HG02981 (cell line): ENCODE measurements around the gene STIP1.

ENCODE experiments used
- ATAC-seq: cut with Tn5 transposase; IDR thresholded peaks from one replicate; pipeline ENCODE4 v1.9.1; 2021; ENCODE audit warnings: mild to moderate bottlenecking, moderate library complexity; ENCODE audit not compliant: unreplicated experiment

STIP1 gene

DNA sequence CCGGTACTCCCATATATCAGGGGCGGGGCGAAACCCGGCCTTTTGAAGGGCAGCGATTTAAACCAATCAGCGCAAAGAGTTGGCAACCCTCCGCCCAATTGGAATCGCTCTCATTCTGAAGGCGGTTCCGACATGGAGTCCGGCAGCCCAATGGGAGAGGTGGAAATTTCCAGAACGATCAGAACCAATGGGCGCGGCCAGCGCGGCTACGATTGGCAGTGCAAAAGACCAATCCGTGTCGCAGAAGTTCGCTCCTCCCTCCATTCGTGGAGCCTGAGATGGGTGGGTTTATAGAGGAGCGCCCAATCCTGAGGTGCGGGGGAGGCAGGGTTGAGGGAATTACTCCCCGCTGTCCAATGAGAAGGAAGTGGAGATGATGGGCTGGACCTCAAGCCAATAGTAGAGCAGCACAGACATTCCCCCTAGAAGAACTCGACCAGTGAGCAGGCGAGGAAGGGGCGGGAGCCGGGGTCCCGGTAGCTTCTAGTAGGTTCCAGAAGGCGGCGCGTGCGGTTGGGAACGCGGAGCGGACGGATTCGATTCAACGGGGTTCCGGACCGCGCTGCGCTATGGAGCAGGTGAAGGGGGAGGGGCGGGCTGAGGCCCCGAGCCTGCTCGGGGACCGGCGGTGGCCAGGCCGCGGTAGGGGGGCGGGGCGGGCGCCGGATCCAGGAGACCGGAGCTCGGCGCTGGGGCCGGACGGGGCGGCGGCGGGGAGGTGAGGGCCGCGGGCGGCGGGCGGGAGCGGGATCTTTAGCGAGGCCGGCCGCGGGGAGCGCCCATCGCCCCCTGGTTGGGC, at the start of gene STIP1:
Gene STIP1, plus strand, starts transcription at position 479 of the 799 bp plus-strand sequence. Its CDS starts 91 bp downstream, at position 570.
- ATAC-seq, result peak; percentile 82

DNA sequence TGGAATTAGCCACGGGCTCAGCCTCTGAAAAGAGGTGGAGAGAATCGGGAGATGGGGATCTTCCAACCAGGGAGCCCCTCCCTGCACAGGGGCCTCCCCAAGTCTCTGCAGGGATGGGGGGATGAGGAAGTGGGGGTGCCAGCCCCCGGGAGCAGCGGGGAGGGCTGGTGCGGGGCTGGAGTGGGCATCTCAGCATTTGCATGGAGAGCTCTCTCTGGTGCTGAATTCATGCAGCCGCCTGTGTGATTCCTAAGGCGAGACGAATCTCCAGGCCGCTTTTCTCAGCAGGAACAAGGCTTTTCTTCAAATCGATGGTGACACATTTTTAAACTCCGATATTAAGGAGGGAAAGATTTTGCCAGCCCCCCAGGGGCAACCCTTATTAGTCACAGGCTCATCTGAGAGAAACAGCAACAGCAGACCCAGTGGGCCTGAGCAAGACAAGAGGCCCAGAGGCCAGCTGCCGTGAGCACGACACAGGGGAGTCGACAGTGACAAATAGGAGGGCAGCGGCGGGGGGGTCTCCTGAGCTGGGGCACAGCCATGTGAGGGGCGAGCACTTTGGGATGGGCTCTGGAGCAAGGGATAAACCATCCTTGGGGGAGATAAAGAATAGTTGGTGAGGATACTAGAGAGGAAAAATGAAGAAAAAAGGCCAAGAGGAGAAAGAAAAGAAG, 49.1 kb upstream of the STIP1 start:
- no peak for ATAC-seq

DNA sequence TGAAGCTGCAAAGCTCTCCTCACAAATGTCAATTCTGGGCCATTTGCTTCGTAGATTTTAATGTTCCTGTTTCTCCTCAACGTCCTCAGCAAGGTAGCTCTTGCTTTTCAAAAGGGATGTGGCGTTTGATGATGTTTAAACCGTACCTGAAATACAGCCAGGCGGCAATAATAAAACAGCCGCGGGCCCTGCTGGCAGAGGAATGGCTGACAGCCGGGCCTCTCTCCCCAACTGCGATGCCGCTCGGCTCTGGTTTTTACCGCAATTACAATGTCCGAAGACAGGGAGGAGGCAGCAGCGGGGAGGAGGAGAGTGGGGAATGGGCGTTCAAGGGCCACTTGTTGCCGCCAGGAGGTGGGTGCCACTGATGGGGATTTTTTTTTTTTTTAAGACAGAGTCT, 47.6 kb upstream of the STIP1 start:
- no peak for ATAC-seq

DNA sequence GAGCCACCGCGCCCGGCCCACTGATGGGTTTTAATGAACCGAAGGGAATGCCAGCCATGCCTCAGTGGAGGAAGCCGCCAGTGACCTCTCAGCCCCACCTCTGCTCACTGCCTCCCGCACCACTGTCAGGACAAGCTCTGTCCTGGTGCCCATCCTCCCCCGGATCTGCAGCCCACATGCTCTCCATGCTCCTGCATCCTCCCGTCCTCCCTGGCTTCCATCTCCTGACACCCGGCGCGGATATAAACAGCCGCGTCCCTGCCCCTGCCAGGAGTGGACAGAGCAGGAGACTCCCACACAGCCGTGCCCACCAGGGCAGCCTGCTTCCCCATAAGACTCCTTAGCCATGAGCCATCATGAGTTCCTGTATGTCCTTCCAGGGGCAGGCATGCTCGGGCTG, 46.9 kb upstream of the STIP1 start:
- ATAC-seq, result no peak

DNA sequence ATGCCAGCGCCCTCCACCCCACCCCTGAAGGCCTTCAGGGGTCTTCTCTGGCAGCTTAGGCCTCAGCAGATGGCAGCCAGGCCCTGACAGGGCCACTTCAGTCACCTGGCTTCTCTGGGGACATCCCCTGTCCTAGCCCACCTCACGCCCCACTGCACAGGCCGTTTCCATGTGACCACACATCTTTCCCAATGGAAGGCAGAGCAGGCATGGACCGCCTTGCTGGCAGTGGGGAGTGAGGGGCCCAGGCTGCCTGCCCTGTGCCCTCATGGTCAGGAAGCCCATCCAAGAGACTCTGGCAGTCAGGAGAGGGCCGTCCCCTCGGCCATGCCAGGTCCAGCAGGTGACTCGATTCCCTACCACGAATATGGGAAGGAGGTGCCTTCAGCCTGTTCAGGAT, 45.9 kb upstream of the STIP1 start:
- ATAC-seq, result no peak

DNA sequence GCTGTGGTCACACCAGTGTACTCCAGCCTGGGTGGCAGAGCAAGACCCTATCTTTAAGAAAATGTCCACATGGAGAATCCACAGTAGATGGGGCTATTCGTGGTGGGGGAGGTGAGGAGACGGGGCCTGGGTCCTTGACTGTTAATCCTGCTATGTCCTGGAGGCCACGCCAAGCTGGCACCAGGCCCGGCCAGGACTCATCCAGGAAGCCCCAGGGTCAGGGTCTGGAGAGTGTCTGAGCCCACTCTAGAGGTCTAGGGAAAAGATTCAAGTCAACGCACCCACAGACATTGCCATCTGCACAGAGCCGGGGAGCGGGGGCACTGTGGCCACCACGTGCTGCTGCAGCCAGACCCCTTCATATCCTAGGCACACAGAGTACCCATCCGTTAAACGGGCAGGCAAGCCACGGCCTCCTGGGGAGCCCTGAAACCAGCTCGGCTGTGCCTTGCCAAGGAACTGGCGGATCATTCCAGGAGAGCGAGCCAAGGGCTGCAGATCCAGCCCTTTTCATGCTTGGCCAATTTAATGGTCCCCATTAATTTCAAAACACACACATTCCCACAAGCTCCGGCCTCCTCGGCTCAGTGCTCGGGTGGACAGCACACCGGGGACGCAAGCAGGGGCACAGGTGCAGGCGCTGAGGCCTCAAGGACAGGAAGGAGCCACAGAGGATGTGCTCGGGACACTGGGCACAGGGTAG, 44.7 kb upstream of the STIP1 start:
- no peak for ATAC-seq

DNA sequence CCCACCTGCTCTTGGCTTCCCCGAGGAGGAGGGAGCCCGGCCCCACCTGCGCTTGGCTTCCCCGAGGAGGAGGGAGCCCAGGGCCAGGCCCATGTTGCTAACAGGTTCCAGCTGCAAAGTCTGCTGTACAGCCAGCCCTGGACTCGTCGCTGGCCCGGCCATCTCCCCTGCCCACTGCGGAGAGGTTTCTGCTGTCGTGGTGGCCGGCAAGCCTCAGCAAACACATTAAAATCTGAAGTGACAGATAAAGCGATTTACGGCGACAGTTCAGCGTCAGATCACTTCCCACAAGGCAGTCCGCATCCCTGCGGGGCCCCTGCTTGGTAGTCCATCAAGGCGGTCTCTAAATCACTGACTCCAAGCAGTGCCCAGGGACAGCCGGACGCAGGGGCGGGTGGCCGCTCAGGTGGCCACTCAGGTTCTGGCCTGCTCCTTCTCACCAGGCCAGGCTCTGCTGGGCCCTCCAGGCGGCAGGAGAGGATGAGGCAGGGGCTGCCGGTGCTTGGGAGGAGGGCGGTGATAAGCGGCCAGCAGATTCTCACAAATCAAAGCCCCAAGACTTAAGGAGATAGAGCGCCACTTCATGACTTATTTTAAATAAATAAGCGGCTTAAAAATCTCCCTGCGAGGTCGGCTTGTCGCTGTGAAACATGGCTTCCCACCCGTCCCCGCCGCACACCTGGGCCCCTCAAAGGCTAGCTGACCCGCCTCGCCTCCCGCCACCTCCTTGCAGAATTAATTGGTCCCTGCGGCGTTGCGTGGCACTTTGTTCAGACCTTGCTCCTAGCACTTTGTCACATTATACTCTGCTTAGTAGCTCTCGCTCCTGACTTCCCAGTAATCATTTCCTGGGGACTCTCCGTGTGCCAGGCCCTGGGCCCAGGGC, 41.1 kb upstream of the STIP1 start:
- no peak for ATAC-seq

DNA sequence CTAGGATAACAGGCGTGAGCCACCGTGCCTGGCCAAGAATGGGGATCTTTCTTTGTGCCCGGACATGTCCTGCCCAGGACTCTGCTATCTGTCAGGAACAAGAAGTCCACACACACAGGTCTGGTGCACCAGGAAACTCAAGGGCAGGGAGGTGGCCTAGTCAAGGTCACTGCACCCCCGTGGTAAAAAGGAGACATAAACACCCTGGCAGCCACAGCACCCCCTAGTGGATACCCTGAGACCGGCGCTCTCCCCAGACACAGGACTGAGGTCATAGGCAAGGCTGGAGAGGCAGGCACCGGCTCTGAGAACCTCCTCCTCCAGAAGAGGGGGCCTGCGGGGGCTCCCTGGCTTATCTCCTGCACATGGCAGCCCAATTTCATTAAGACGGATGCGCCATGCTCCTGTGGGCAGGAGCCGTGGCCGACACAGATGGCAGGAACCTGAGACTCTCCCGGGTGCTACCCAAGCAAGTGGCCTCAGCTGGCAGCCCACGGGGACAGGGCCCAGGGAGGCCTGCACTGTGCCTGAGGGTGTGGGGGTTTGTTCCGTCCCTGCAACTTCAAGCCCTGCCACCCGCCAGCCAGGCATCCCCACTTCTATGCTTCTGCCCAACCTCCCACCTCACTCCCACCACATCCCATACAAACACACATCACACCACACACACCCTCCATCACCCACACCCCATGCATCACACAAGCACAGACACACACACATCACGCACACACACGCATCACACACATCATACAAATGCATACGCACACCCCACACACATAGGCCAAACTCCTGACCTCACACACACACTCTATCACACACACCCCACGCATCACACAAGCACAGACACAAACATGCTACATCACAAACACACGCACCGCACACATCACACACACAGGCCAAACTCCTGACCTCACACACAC, 39.7 kb upstream of the STIP1 start:
- no peak for ATAC-seq

DNA sequence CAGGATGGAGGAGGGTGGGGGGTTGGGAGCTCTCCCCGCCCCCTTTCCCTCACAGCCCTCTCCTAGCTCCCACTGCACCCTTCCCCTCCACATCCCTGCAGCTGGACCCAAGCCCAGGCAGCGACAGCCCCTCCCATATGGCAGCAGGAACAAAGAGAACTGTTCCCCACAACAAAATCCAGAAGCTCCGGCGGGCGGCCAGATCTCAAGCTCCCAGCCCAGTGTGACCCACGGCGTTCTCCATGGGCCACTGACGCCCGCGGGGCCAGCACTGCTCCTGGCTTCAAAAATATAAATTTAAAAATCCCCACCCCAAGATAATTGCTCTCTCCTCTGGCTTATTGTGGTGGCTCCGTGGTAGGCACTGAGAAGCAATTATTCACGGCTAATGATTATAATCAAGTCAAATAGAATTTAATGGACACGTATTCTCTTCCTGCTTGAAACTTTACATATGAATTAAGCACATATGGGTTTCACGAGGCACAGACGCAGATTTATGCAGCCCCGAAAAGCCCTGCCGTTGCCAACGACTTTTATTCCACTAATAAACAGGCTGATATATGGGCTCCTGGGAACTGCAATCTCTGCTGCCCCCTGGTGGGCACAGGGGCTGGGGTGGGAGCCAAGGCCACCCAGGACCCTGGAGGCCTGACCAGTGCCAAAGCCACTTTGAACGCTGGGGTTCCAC, 37.6 kb upstream of the STIP1 start:
- ATAC-seq, result no peak

DNA sequence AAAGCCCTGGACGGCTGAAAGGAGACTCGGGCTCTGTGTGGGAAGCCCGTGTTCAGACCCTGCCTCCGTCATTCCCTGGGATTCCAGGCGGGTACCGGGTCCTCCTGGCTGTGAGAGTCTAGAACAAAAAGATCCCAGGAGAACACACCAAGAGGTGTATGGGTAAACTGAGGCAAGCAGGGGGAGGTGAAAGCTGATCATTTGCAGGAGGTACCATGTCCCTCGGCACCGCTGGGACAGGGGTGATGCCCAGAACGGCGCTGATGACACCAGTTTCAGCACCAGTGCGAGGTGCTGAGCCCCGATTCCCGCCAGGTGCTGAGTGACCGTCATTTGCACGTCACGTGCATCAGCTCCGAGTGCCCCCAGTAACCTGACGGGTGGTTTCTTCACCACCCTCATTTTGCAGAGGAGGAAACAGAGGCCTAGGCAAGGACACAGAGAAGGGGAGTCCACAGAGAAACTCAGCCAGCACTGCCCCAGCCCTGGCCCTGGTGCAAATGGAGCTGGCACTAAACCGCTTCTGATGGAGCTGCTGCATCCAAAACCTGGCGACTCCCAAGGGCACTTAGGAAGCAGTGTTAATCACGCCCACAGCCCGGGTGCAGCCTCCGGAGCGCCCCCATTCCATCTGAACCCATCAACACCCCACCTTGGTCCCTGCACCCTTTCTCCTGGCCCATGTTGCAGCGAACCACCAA, 36.9 kb upstream of the STIP1 start:
- no peak for ATAC-seq

DNA sequence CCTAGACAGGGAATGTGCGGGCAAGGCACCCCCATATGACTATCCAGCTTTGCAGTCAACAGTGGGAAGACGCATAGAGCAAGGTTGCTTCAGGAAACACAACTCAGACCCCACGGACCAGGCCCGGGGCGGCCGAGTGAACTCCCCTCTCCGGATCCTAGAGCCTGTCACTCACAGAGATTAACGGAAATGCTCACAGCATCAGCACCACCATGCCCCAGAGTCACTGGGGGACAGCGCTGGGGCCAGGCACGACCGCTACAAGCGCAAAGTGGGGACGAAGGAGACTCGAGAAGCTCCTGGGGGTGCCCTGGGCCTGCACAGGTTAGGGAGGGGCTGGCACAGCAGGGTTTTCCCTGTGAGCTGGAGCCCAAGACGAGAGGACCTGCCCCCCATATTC, 35.9 kb upstream of the STIP1 start:
- no peak for ATAC-seq

DNA sequence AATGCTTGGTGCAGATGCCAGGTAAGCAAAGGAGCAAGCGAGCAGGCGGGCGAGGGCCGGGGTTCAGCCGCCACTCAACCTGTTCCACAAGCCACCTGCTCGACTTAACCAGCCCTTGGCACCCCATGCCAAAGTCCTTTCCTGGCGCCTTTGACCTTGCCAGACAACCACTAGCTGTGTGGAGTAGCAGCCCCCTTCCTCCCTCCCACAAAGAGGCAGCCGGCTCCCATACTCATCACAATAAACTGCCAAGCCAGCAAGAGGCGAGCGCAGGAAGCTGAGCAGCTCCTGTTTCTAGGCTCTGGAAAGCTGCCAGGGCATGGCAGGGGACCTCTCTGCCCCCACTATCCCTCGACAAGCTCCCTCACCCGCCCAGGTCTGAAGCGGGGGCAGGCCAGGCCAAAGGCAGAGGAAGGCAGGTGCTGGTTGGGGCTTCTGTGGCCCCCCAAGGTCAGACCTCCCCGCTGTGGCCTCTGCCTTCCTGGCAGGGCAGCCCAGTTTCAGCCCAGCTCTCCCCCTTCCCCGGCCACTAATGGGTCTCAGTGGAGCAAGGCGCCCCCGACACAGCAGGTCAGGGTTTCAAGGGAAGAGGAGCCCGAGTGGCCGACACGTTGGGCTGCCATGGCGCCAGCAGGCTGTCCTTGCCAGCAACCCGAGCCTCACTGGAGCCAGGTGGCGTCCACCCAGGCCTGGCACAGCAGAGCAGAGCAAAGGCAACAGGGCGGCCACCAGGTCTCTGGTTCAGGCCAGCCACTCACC, 35.3 kb upstream of the STIP1 start:
- ATAC-seq, result no peak

DNA sequence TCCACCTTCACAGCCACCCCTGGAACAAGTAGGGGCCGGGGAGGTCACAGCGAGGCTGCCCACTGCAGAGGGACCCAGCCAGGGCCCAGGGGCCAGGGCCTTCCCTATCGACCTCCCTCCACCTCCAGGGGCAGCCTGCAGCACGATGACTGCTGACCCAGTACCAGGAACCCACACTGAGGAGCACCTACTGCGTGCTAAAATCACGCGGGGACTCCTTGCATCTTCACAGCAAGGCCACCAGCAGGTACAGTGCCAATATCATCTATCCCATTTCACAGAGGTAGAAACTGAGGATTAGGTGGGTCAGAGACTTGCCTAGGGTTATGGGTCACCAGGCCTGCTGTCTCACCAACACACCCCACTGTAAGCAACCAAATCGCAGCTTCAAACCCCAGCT, 34.6 kb upstream of the STIP1 start:
- ATAC-seq, result no peak

DNA sequence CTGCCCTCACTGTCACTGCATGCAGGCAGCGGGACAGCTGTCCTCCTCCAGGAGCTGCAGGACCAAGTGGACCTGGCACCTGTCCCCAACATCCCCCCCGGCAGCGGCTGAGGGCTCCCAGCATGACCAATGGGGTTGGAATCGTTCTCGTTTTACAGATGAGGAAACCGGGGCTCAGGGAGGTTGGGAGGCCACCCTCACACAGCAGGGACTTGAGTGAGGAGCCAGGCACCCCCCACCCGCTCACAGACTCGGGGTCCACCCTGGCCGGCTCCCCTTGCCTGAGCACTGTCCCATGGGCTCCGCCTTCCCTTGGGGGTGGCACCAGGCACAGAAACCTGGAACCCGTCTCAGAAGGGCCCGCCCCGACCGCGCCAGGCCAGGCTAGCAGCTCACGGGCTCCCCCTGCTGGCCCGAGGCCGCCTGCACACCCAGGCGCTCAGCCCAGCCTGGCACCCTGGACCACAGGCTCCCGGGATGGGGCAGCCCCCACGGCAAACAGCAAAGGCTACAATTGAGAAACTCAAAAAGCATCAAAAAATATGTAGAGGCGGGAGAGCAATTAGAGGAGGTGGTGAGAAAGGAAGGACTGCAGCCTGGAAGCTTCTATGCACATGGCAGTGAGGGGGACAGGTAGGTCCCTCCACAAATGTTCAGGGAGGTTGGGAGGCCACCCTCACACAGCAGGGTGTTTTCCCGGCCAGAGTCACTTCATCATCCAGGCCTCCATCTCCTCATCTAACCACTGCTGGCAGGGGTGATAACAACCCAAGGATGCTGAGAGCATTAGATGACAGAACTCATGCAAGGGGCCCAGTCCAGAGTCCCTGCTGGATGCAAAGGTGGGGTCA, 32.9 kb upstream of the STIP1 start:
- peak; percentile 54 for ATAC-seq

DNA sequence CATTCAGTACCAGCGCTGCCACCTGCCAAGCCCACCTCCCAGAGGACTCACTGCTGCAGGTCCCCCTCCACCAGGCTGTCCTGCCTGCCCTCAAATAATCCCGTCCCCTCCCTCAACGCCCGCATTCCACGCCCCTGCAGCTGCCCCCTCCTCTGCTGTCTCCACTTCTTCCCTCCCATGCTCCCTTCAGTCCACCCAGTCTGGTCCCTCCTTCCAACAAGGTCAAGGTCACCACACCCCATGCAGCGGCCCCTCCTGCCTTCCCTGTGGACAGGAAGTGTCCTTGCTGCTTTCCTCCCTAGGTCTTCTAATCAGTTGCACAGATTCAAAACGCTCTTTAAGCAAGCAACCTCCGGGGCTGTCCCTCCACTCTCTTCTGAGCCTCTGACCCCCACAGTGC, 32.2 kb upstream of the STIP1 start:
- ATAC-seq, result no peak

DNA sequence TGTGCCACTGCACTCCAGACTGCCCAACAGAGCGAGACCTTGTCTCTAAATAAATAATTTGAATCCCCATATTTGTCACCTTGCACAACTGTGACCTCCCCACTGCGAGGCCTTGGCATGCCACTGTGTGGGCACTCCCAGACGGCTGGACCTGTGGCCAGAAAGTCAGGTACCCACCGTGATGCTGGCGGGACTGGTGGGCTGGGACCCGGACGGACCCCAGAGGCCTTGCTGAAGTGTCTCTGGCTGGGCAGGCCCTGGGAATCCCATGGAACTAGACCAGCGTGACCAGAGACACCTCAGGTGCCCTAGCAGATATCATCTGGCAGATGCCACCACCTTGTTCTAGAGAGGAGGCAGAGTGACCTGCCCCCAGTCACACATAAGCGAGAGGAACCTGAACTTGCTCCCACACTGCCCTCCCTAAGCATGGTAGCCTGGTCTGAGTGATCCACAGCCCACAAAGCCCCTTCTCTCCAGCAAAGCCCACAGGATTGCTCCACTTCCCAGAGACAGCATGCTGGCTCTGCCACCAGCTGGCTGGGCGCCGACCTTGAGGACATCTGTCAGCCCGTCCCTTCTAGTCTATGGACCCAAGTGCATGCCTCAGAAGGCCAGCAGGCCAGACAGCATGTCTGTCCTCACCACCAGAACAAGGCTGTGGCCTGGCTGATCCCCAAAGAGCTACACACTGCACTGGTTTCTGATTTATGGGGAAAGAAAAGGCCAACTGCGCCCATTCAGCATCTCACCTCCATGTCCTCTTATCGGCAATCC, 29.5 kb upstream of the STIP1 start:
- ATAC-seq, result no peak
